T-helper 2 cell treated with Interferon-gamma antibody and Interleukin-4, amounts not matched to agents 5 μg/mL and 100 μg/mL, for 36 hours (primary cell): ENCODE measurements around the gene TBC1D17.
"Not testable (repeated sequence)": the region's sequence is repeated elsewhere in the genome, so short reads cannot be mapped to it uniquely, and the experiment has no call there.

ENCODE experiments used
- DNase-seq: peaks from one replicate; pipeline ENCODE4 v3.0.0; 2021; ENCODE audit warnings: low spot score
- H3K27ac Mint-ChIP-seq: one replicate; pipeline ENCODE4 v1.8.0; 2021; ENCODE audit warnings: mild to moderate bottlenecking, mixed read lengths
- H3K27me3 Mint-ChIP-seq: one replicate; pipeline ENCODE4 v1.8.0; 2021; ENCODE audit warnings: low read depth, mixed read lengths
- H3K36me3 Mint-ChIP-seq: one replicate; pipeline ENCODE4 v1.8.0; 2021; ENCODE audit warnings: low read depth, mixed read lengths
- H3K4me1 Mint-ChIP-seq: one replicate; pipeline ENCODE4 v1.8.0; 2021; ENCODE audit warnings: low read depth, mixed read lengths
- H3K4me3 Mint-ChIP-seq: one replicate; pipeline ENCODE4 v1.8.0; 2022; ENCODE audit warnings: mild to moderate bottlenecking, moderate library complexity, mixed read lengths
- H3K9me3 Mint-ChIP-seq: one replicate; pipeline ENCODE4 v1.8.0; 2021; ENCODE audit warnings: mixed read lengths

The TBC1D17 gene

GRCh38 chr19:49915271-49915670 is 37.8 kb downstream of the TBC1D17 start:
- H3K4me1 Mint-ChIP-seq: peaks cover 22% of the 10 kb centered on the region
- H3K27me3 Mint-ChIP-seq: no peaks in the 10 kb centered on the region
- no peak overlapping the region for H3K4me3 Mint-ChIP-seq
- DNase-seq: no peak
- no peak overlapping the region for H3K27ac Mint-ChIP-seq
- no peaks in the 10 kb centered on the region for H3K9me3 Mint-ChIP-seq
- H3K36me3 Mint-ChIP-seq: peaks cover 58% of the 10 kb centered on the region

DNA sequence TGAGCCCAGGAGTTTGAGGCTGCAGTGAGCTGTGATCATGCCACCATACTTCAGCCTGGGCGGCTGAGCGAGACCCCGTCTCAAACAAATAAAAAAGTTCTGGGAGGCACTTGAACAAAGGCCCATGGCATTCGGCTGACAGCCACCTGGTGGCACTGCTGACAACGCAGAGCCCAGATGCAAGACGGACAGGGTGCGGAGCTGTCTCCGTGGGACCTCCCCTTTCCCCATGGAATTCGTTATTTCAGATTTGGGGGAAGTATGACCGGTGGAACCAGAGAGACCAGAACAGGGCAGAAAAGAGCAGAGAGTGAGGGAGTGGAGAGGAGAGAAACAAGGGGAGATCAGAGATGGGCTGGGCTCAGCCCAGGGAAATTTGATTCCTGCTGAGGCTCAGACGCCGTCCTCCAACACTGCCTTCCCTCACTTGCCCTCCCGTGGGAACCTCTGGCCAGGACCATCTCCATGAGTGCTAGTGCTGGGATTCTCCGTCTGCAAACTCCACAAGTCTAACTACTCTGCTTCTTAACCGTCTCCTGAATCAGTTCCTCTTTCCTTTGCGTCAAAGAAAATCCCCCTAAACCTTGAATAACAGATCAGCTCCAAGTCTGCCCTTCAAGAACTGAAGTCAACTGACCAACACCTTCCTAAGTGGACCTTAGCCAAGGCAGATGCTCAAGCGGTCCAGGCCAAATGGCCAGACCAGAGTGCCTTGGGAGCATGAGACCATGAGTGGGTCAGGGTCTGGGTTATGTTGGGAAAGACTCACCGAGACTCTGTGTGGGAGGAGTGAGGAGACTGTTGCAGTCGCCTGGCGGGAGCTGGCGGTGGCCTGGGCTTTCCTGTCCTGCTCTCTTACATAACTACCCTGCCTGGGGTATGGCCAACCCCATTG is 39.6 kb downstream of the TBC1D17 start:
- DNase-seq: no peak
- Mint-ChIP-seq H3K27me3 (no peaks in the 10 kb centered on the region), H3K36me3 (peaks cover 60% of the 10 kb centered on the region), H3K9me3 (no peaks in the 10 kb centered on the region), H3K4me3 (no peak overlapping the region), H3K4me1 (peaks cover 19% of the 10 kb centered on the region), H3K27ac (no peak overlapping the region)

GRCh38 chr19:49918089-49918488 is 40.6 kb downstream of the TBC1D17 start:
- no peak for DNase-seq
- no peaks in the 10 kb centered on the region for H3K9me3 Mint-ChIP-seq
- no peak overlapping the region for H3K27ac Mint-ChIP-seq
- H3K27me3 Mint-ChIP-seq: no peaks in the 10 kb centered on the region
- H3K36me3 Mint-ChIP-seq: peaks cover 56% of the 10 kb centered on the region
- peaks cover 12% of the 10 kb centered on the region for H3K4me1 Mint-ChIP-seq
- no peak overlapping the region for H3K4me3 Mint-ChIP-seq

DNA sequence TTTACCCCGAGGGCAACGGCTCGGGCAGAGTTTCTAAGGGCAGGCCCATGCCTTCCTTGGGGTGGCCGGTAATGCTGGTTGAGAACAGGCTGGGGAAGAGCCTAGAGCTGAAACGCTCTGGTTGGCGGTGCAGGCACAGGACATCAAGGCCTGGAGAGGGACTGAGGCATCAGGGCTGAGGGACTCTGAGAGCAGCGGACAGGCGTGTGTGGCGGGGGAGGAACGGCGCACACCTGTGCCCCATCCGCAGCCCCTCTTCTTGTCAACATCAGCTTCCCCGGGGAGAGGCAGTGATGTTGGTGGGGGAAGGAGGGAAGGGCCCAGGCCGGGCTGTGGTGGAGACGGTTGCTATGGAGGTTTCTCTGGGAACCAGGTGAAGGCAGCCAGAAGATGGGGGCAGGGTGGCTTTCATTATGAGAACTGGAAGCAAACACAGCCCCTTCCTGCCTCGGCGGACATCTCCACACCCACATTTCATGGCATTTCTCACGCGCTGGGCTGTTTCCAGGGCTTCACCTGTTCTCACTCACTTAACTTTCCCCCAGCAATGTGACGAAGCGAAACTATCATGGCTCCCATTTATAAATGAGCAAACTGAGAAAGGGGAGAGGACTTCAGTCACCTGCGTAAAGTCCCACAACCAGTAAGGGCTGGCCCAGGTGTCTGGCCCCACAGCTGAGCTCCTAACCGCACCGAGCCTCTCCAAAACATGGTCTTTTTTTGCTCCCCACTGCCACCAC is 43.3 kb downstream of the TBC1D17 start:
- H3K36me3 Mint-ChIP-seq: peaks cover 42% of the 10 kb centered on the region
- H3K27ac Mint-ChIP-seq: no peak overlapping the region
- peaks cover 12% of the 10 kb centered on the region for H3K4me1 Mint-ChIP-seq
- H3K4me3 Mint-ChIP-seq: no peak overlapping the region
- H3K27me3 Mint-ChIP-seq: no peaks in the 10 kb centered on the region
- H3K9me3 Mint-ChIP-seq: no peaks in the 10 kb centered on the region
- DNase-seq: no peak

DNA sequence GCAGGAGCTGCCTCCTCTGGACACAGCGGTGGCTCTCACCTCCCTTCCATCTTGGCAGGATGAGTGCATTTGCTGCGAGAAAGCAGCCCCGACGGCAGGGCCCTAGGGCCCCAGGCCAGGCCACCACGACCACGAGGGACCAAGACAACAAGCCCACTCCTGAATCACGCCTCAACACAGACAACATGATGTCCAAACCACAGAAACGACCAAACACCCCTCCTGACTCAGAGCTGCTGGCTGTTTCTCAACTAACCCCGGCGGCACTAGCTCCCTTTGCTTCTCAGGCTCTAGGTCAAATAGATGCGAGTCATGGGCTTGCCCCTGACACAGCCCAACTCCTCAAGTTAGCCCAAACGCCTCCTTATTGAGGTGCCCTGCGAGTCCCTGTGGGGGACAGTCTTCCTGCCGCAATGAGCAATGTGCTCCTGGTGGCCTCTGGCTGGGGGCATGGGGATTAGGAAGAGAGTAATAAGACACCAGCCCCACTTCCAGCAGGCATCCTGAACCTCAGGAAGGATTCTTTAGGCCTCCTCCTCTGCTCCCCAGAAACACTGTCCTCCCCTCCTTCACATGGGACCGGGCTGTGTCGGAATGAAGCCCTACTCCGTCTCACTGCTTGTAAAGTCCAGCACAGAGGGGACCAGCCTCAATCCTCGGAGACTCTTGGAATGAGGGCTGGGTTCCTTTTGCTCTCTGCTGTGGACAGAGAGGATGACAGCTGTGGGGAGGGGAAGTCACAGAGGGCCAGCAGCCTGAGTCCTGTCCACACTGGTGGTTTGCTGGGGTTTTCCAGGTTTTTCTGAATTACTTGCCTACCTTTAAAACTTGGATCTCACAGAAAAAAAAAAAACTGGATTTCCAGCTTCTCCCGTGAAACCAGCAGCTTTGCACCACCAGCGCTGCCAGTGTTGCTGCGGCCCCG is 44.6 kb downstream of the TBC1D17 start:
- Mint-ChIP-seq H3K4me1 (peaks cover 14% of the 10 kb centered on the region), H3K36me3 (peaks cover 39% of the 10 kb centered on the region), H3K4me3 (no peak overlapping the region), H3K27me3 (no peaks in the 10 kb centered on the region), H3K27ac (no peak overlapping the region), H3K9me3 (no peaks in the 10 kb centered on the region)
- DNase-seq: peak; percentile 12

DNA sequence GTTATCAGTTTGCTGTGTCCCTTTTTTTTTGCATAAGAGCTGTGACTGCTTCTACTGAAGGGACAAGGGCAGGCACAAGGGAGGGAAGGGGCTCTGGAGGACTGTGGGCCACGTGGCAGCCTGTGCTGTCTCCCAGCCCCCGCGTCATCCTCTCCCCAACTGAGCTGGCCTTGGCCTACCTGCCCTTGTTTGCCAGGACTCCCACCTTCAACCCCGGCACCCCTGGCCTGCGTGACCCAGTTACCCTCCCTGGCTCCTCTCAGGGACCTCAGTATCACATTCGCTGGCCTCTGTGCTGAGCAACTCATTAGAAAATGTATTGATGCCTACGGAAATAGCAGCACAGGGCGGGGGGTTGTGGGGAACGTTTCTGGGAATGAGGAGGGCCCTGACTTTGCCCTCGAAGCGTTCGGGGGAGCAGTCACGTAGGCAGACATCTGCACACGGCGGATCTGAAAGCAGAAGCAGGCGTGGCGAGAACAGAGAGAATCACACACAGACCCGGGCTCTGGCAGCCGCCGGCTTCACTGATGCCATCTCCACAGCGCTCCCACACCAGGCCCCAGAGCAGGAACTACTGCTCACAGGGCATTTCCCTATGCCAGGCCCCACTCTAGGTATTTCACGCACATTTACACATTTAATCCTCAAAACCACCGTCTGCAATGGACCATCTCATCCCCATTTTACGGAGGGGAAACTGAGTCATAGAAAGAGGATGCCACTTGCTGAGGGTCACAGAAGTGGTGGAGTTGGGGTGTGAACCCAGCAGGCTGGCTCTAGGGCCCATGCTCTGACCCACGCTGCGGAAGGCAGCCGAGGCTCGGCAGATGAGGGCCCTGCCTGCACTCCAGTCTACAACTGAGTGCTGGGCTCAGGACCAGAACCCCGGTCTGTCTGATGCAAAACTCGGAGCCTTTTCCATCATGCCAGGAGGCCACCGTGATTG is 45.8 kb downstream of the TBC1D17 start:
- DNase-seq: no peak
- H3K36me3 Mint-ChIP-seq: peaks cover 42% of the 10 kb centered on the region
- peaks cover 23% of the 10 kb centered on the region for H3K4me1 Mint-ChIP-seq
- H3K27me3 Mint-ChIP-seq: no peaks in the 10 kb centered on the region
- H3K4me3 Mint-ChIP-seq: no peak overlapping the region
- H3K27ac Mint-ChIP-seq: no peak overlapping the region
- no peaks in the 10 kb centered on the region for H3K9me3 Mint-ChIP-seq

GRCh38 chr19:49924004-49924880 is 46.7 kb downstream of the TBC1D17 start:
- Mint-ChIP-seq H3K4me1 (peaks cover 23% of the 10 kb centered on the region), H3K27me3 (no peaks in the 10 kb centered on the region), H3K27ac (no peak overlapping the region), H3K36me3 (peaks cover 47% of the 10 kb centered on the region), H3K9me3 (no peaks in the 10 kb centered on the region), H3K4me3 (no peak overlapping the region)
- no peak for DNase-seq

- H3K36me3 Mint-ChIP-seq: peaks cover 45% of the 10 kb centered on the region
- not testable (repeated sequence) for H3K27me3 Mint-ChIP-seq, H3K4me3 Mint-ChIP-seq, H3K27ac Mint-ChIP-seq, H3K9me3 Mint-ChIP-seq, DNase-seq
- peaks cover 22% of the 10 kb centered on the region for H3K4me1 Mint-ChIP-seq
These were observed 47.3 kb downstream of the TBC1D17 start for GRCh38 chr19:49924881-49925210.

- no peaks in the 10 kb centered on the region for H3K27me3 Mint-ChIP-seq
These were observed 48.0 kb downstream of the TBC1D17 start for GRCh38 chr19:49925486-49925885.

GRCh38 chr19:49926515-49926914 is 49.0 kb downstream of the TBC1D17 start:
- Mint-ChIP-seq H3K9me3 (no peaks in the 10 kb centered on the region), H3K27me3 (no peaks in the 10 kb centered on the region), H3K4me3 (peak overlapping the region; percentile 43), H3K4me1 (peaks cover 33% of the 10 kb centered on the region), H3K27ac (no peak overlapping the region), H3K36me3 (peaks cover 52% of the 10 kb centered on the region)
- no peak for DNase-seq

More at GRCh38 chr19:49925486-49925885, 48.0 kb downstream of the TBC1D17 start:
- Mint-ChIP-seq H3K4me1 (peaks cover 28% of the 10 kb centered on the region), H3K4me3 (no peak overlapping the region), H3K36me3 (peaks cover 51% of the 10 kb centered on the region), H3K9me3 (no peaks in the 10 kb centered on the region), H3K27ac (no peak overlapping the region)
- no peak for DNase-seq

GRCh38 chr19:49927526-49928264 is 50.2 kb downstream of the TBC1D17 start:
- H3K4me1 Mint-ChIP-seq: peaks cover 33% of the 10 kb centered on the region
- DNase-seq: no peak
- peaks cover 52% of the 10 kb centered on the region for H3K36me3 Mint-ChIP-seq
- no peaks in the 10 kb centered on the region for H3K27me3 Mint-ChIP-seq
- H3K9me3 Mint-ChIP-seq: no peaks in the 10 kb centered on the region
- H3K27ac Mint-ChIP-seq: peak overlapping the region; percentile 79
- peak overlapping the region; percentile 98 for H3K4me3 Mint-ChIP-seq
